Renal cortical epithelial cell (primary cell): ENCODE data around the gene MYLIP. TPM values are rescaled to one million over a fixed set of nuclear protein-coding genes. Genes with fewer than 3 reads are reported as not detected.

ENCODE experiments used
- DNase-seq: peaks from one replicate; pipeline ENCODE4 v3.0.0-alpha.2; 2011; ENCODE audit warnings: low read depth
- total RNA-seq: library from RNA; depleted of rRNA; stranded (reverse); fragments of >200 nt; gene quantifications from 2 replicates; pipeline ENCODE4 v1.2.3, GENCODE V29; 2014

The MYLIP gene
- total RNA-seq, 1 donor from 2014 or later, result 22.3 TPM

- no peak for DNase-seq
Observed at GRCh38 chr6:16108419-16108818, 20.5 kb upstream of the MYLIP start.

- no peak for DNase-seq
Observed at GRCh38 chr6:16108921-16109658, 19.8 kb upstream of the MYLIP start.

- no peak for DNase-seq
Observed at GRCh38 chr6:16109659-16110305, 19.1 kb upstream of the MYLIP start.

- DNase-seq, result no peak
Observed at GRCh38 chr6:16118825-16119224, 10.1 kb upstream of the MYLIP start.

GRCh38 chr6:16121339-16121738 lies 7.5 kb upstream of the MYLIP start:
- no peak for DNase-seq

- no peak for DNase-seq
Observed at GRCh38 chr6:16122197-16122596, 6.7 kb upstream of the MYLIP start.

GRCh38 chr6:16124198-16125180 lies 4.4 kb upstream of the MYLIP start:
- DNase-seq, result no peak

- DNase-seq, result no peak
Observed at GRCh38 chr6:16126056-16126455, 2.8 kb upstream of the MYLIP start.

- DNase-seq, result no peak
Observed at GRCh38 chr6:16126861-16127260, 2.0 kb upstream of the MYLIP start.

- no peak for DNase-seq
Observed at GRCh38 chr6:16127471-16127870, 1.4 kb upstream of the MYLIP start.

GRCh38 chr6:16129623-16130401 lies 926 bp downstream of the MYLIP start:
- DNase-seq, result no peak

GRCh38 chr6:16130437-16130891 lies 1.6 kb downstream of the MYLIP start:
- DNase-seq, result peak; percentile 24

GRCh38 chr6:16130932-16131387 lies 2.1 kb downstream of the MYLIP start:
- DNase-seq, result peak; percentile 88

GRCh38 chr6:16132909-16133308 lies 4.0 kb downstream of the MYLIP start:
- no peak for DNase-seq

GRCh38 chr6:16134430-16134829 lies 5.5 kb downstream of the MYLIP start:
- DNase-seq, result no peak

- DNase-seq, result peak; percentile 33
Observed at GRCh38 chr6:16135066-16135465, 6.2 kb downstream of the MYLIP start.

GRCh38 chr6:16136091-16136490 lies 7.2 kb downstream of the MYLIP start:
- no peak for DNase-seq

GRCh38 chr6:16136621-16137450 lies 8.0 kb downstream of the MYLIP start:
- peak; percentile 92 for DNase-seq

- DNase-seq, result no peak
Observed at GRCh38 chr6:16137451-16137801, 8.5 kb downstream of the MYLIP start.

- no peak for DNase-seq
Observed at GRCh38 chr6:16139556-16139955, 10.7 kb downstream of the MYLIP start.

GRCh38 chr6:16140607-16141006 lies 11.7 kb downstream of the MYLIP start:
- no peak for DNase-seq
